ENCODE results near the gene CELF4.

Gene CELF4

DNA sequence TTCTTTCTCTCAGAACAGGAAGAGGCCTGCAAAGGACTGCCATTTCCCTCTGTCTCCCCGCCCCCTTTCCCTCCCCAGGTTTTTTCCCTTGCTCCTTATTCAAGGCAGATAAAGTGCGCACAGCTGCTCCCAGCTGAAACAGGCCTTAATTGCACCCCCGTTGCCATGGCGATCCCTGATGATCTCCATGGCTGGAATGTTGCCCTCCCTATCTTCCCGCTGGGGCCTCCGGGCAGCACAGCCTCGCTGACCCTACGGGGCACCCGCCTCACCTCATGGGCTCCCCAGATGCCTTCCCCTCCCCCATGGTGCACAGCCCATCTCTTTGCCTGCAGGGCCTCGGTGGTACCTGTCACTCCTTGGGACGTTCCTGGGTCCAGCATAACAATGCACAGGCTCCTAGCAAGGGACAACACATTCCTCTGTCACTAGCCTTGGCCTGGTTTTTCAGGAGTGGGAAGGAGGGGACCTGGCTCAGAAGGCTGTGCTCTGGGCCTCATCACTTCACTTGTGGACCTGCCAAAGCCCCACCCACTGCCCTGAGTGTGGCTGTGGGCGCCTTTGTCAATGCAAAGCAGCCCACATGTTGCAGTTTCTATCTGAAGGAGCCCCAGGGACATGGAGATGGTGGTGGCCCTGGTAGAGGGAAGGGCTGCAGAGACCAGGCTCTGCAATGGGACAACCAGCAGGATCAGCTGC lies 115.0 kb downstream of the CELF4 start:
- in situ Hi-C loops (cut with HindIII; ENCODE audit: low sequenced_read_pairs), result no loop called here
- TF ChIP-seq CTCF (IDR thresholded peaks at IDR 0.05; ENCODE audit: low read depth, low read length), result no peak
- DNase-seq (ENCODE audit: low read depth, low spot score), result no peak
- no peak overlapping the region for H3K4me3 ChIP-seq (ENCODE audit: low read depth, low read length)

GRCh38 chr18:37449618-37450017 lies 116.0 kb downstream of the CELF4 start:
- H3K4me3 ChIP-seq (ENCODE audit: low read depth, low read length), result no peak overlapping the region
- in situ Hi-C loops (cut with HindIII; ENCODE audit: low sequenced_read_pairs), result no loop called here
- no peak for TF ChIP-seq CTCF (IDR thresholded peaks at IDR 0.05; ENCODE audit: low read depth, low read length)
- DNase-seq (ENCODE audit: low read depth, low spot score), result no peak

DNA sequence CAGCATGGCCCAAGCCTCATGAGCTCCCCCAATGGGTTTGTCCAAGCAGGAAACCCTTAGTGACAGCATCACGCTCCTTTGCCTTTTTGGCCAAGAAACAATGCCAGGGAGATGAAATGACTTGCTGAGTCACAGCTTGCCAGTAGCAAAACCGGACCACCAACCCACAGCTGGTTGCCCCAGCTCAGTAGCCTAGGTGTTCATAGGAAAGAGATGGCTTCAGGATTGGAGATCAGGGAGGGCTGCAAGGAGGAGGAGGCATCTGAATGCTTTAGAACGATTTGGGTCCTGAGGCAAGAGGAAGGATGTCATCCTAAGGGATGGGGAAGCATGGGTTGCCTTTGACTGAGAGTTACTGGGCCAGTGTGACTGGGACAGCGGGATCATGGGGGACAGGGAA lies 116.7 kb downstream of the CELF4 start:
- TF ChIP-seq CTCF (IDR thresholded peaks at IDR 0.05; ENCODE audit: low read depth, low read length), result no peak
- H3K4me3 ChIP-seq (ENCODE audit: low read depth, low read length), result no peak overlapping the region
- no peak for DNase-seq (ENCODE audit: low read depth, low spot score)
- in situ Hi-C loops (cut with HindIII; ENCODE audit: low sequenced_read_pairs), result no loop called here

DNA sequence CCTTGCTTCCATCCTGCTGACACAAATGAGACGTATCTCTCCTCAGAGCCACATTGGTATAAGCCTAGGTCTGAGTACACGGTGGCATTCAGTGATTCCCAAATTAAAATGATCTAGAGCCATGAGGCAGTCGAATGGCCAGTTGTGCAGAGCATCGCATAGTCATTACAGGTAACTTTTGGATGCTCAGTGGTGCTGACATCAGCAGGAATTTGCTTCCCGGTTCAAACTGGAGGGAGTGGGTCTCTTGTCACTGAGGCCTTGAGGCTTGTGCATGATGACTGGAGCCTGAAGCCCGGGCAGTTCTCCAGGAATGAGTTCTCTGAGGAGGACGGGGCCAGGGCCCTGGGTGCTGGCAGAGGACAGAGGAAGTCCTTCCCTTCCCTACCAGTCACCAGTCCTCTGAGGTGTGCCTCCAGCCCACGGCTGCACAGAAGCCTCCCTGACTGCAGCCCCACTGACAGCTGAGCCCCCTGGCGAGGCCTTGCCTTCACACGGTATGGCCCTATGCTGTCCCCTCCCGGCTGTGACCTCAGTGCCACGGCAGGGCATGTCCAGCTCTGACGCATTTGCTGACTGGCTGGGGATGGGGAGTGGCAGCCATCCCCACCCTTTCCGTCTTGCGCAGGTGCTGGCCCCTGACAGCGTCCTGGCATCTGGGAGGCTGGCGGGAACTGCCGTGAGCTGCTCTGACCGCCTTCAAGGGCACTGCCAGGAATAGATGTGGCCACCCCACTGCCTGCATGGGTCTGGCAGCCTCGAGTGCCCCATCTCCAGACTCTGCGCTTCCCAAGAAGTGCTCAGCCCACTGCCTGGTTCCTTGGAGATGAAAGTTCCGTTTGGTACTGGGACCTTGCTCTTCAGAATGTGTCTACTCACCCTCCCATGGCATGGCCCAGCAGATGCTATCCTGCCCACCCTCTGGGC lies 117.4 kb downstream of the CELF4 start:
- TF ChIP-seq CTCF (IDR thresholded peaks at IDR 0.05; ENCODE audit: low read depth, low read length), result no peak
- DNase-seq (ENCODE audit: low read depth, low spot score), result no peak
- in situ Hi-C loops (cut with HindIII; ENCODE audit: low sequenced_read_pairs), result no loop called here

DNA sequence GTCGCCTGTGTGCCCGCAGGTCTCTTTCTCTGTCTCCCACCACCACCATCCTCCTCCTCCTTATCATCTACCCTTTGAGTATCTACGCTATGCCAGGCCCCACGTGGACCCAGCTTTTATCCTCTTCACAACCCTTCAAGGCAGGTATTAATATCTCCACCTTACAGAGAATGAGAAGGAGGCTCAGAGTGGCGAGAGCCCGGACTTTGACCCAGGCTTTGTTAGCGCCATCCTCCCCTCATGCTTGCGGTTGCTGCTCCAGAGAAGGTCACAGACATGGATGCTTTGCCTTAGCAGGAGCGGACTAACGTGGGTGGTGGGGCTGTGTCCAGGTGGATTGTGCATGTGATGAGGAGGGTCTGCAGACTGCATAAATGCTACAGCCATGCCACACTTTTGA lies 119.8 kb downstream of the CELF4 start:
- no peak for TF ChIP-seq CTCF (IDR thresholded peaks at IDR 0.05; ENCODE audit: low read depth, low read length)
- no peak overlapping the region for H3K4me3 ChIP-seq (ENCODE audit: low read depth, low read length)
- in situ Hi-C loops (cut with HindIII; ENCODE audit: low sequenced_read_pairs), result no loop called here
- DNase-seq (ENCODE audit: low read depth, low spot score), result no peak

More for the DNA sequence above, 117.4 kb downstream of the CELF4 start:
- no peak overlapping the region for H3K4me3 ChIP-seq (ENCODE audit: low read depth, low read length)

DNA sequence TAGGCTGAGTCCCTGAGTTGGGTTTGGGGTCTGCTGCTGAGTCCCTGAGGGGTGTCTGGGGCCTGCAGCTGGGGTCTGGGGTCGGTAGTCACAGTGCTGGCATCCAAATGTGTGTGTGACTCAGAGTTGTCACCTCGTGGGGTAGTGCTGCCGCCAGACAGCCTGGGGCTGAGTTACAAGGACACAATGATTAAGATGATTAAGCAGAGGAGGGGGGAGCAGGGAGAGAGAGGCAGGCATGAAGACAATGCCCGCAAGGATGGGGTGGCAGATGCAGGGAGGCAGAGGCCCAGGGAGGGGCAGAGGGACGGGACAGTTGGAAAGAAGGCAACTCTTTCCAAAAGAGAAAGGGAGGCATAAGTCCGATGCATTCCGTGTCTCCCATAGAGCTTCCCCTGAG lies 120.2 kb downstream of the CELF4 start:
- no peak for DNase-seq (ENCODE audit: low read depth, low spot score)
- TF ChIP-seq CTCF (IDR thresholded peaks at IDR 0.05; ENCODE audit: low read depth, low read length), result no peak
- H3K4me3 ChIP-seq (ENCODE audit: low read depth, low read length), result no peak overlapping the region
- in situ Hi-C loops (cut with HindIII; ENCODE audit: low sequenced_read_pairs), result no loop called here
